Activated T-cell treated with anti-CD3 and anti-CD28 coated beads, Interleukin-2, amount 50 U/mL, for 4 hours (primary cell): ENCODE data around the gene RNF144B. TPM values are rescaled to one million over a fixed set of nuclear protein-coding genes. Genes with fewer than 3 reads are reported as not detected.
A peak's percentile ranks its signal among the peaks of the same experiment; 100 is the strongest.
"Not testable (repeated sequence)": the region's sequence is repeated elsewhere in the genome, so short reads cannot be mapped to it uniquely, and the experiment has no call there.

Experiments used
- ATAC-seq, 2 donors: fragments of 200-7000 bp; cut with Tn5 transposase; one replicate each; pipeline ENCODE4 v1.10.0; 2021
- DNase-seq: peaks from one replicate; pipeline ENCODE4 v3.0.0-alpha.2; 2020
- H3K27me3 Mint-ChIP-seq: one replicate; pipeline ENCODE4 v1.8.0; 2021; ENCODE audit warnings: low read depth, mixed read lengths
- H3K36me3 Mint-ChIP-seq: one replicate; pipeline ENCODE4 v1.8.0; 2022; ENCODE audit warnings: mixed read lengths; ENCODE audit not compliant: insufficient read depth
- H3K4me1 Mint-ChIP-seq: one replicate; pipeline ENCODE4 v1.8.0; 2021; ENCODE audit warnings: low read depth, mixed read lengths
- H3K4me3 Mint-ChIP-seq: one replicate; pipeline ENCODE4 v1.8.0; 2021; ENCODE audit warnings: mild to moderate bottlenecking, moderate library complexity, mixed read lengths
- H3K9me3 Mint-ChIP-seq: one replicate; pipeline ENCODE4 v1.8.0; 2021; ENCODE audit warnings: mixed read lengths
- total RNA-seq, 3 donors: library from RNA; stranded (reverse); gene quantifications; one replicate each; pipeline ENCODE4 v1.2.1, GENCODE V29; 2021

Gene RNF144B
- total RNA-seq, 3 donors from 2014 or later: 0.61 to 1.8 (median 1.4) TPM

- H3K36me3 Mint-ChIP-seq: peaks cover 2% of the 10 kb centered on the region
- peaks cover 7% of the 10 kb centered on the region for H3K9me3 Mint-ChIP-seq
- ATAC-seq: no peak
Observed at GRCh38 chr6:18359237-18359885, 27.8 kb upstream of the RNF144B start.

GRCh38 chr6:18360188-18360587 is 27.0 kb upstream of the RNF144B start:
- Mint-ChIP-seq H3K27me3 (peaks cover 7% of the 10 kb centered on the region), H3K9me3 (peaks cover 7% of the 10 kb centered on the region), H3K4me1 (no peaks in the 10 kb centered on the region), H3K4me3 (no peak overlapping the region), H3K36me3 (peaks cover 2% of the 10 kb centered on the region)
- DNase-seq: no peak
- ATAC-seq: no peak

More at GRCh38 chr6:18359237-18359885, 27.8 kb upstream of the RNF144B start:
- no peak for DNase-seq
- H3K27me3 Mint-ChIP-seq: peaks cover 7% of the 10 kb centered on the region
- no peak overlapping the region for H3K4me3 Mint-ChIP-seq
- H3K4me1 Mint-ChIP-seq: no peaks in the 10 kb centered on the region

DNA sequence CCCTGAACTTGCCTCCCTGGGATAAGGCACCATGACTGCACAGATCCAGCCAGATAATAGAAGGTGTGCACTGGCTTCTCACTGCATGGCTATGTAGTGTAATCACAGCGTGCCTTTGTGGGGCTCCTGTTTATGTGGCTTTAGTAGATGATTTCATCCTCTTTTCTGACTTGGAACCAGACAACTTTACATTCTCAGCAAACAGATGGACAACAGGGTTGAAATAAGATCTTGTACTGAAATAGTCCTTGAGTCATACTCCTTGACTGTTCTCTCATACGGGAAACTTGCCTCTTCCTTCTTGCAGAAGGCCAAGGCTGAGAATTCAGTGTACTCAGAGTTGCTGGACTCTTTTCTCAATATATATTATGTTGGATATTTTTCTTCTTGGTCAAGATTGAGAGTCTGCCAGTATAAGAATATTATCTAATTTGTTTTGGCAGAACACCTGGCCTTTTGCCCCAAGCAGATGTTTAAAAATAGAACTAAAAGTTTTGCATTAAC is 25.0 kb upstream of the RNF144B start:
- DNase-seq: no peak
- no peak for ATAC-seq
- Mint-ChIP-seq H3K9me3 (peaks cover 10% of the 10 kb centered on the region), H3K4me1 (no peaks in the 10 kb centered on the region), H3K4me3 (no peak overlapping the region), H3K27me3 (peaks cover 7% of the 10 kb centered on the region), H3K36me3 (peaks cover 4% of the 10 kb centered on the region)

DNA sequence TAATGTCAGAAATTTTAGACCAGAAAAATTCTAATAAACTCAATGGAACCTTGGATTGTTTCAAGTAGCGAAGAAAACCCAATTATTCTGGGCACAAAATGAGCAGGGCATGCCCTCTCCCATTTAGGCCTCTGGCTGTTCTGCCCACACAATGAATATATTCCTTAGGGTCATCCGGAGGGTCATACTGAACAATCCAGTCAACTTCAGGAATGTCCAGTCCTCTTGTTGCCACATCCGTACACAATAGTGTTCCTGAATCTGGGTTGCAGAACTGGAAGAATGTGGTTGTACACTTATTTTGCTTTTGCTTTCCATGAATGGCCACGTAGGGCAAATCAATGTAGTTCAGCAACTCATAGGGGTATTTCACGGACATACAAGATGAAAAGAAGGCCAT is 23.4 kb upstream of the RNF144B start:
- ATAC-seq (no peak), DNase-seq (no peak)
- Mint-ChIP-seq H3K27me3 (peaks cover 4% of the 10 kb centered on the region), H3K36me3 (peaks cover 2% of the 10 kb centered on the region), H3K4me3 (no peak overlapping the region), H3K4me1 (no peaks in the 10 kb centered on the region), H3K9me3 (peaks cover 3% of the 10 kb centered on the region)

- H3K4me3 Mint-ChIP-seq, H3K27me3 Mint-ChIP-seq, ATAC-seq, H3K4me1 Mint-ChIP-seq, H3K36me3 Mint-ChIP-seq, H3K9me3 Mint-ChIP-seq, DNase-seq: not testable (repeated sequence)
Observed at GRCh38 chr6:18364561-18364960, 22.6 kb upstream of the RNF144B start.

DNA sequence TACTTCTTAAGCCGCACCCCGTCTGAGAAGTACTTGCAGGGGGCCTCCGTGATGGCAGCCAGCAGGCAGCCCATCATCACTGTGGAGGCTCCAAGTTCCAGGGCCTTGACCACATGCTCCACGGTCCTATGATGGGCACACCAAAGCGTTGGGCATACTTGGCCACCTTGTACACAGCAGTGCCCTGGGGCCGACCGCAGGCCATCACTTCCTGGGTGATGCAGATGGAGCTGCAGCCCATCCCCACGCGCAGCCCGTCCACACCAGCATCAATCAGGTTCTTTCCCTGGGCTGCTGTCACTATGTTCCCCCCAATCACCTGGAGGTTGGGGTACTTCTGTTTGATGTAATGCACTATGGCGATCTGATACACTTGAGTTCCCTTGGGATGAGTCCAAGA is 19.8 kb upstream of the RNF144B start:
- Mint-ChIP-seq H3K4me3 (no peak overlapping the region), H3K4me1 (no peaks in the 10 kb centered on the region), H3K27me3 (peaks cover 1% of the 10 kb centered on the region), H3K36me3 (peaks cover 3% of the 10 kb centered on the region), H3K9me3 (peaks cover 3% of the 10 kb centered on the region)
- no peak for DNase-seq
- ATAC-seq: no peak

DNA sequence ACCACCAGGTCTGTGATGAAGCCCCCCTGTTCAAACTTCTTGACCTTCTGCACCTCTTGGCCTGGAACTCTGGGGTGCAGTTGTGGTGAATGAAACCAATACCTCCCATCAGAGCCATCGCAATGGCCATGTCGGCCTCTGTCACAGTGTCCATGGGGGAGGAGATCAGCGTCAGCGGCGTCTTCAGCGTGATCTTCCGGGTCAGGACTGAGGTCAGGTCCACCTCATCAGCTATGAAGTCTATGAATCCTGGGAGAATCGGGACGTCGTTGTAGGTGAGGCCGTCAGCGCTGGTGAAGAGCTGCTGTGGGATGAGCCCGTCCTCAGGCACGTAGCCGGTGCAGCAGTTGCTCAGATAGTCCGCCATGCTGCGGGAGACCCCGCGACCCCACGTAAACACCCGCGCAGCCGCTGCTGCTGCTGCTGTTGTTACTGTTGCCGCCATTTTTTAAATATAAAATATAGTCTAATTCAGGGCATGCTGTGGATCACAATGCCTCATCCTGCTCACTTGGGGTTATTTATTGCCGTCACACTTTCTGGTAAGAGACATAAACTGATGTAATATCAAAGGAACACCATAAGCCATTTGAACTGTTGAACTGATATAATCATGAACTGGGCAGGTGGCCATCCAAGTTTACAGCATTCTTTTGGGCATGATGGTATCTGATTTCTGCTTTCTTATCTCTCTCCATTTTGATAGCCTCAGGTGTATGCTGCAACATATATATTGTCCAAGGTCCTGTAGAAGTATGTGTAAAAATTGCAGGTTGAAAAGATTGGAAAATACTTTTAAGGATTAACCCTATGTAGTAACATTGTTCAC is 18.7 kb upstream of the RNF144B start:
- Mint-ChIP-seq H3K4me1 (no peaks in the 10 kb centered on the region), H3K27me3 (peaks cover 4% of the 10 kb centered on the region), H3K36me3 (peaks cover 3% of the 10 kb centered on the region), H3K9me3 (peaks cover 3% of the 10 kb centered on the region), H3K4me3 (no peak overlapping the region)
- no peak for ATAC-seq
- no peak for DNase-seq

DNA sequence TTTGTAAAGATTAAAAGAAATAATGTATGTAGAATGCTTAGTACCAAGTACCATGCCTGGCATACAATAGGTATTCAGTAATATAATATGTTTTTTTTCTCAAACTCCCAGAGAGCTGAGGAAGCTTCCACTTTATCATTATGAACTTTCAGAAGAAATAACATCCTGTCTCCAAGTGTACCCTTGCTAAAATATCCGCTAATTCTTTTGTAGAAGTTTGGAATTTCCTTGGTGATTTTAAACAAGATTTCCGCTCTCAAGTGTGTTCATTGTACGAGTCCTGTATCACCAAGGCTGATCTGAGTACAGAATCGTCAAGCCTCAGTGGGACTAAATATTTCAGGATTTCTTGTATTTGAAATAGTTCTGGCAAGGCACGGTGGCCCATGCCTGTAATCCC is 16.1 kb upstream of the RNF144B start:
- Mint-ChIP-seq H3K27me3 (peaks cover 8% of the 10 kb centered on the region), H3K4me3 (no peak overlapping the region), H3K4me1 (no peaks in the 10 kb centered on the region), H3K9me3 (no peaks in the 10 kb centered on the region), H3K36me3 (peaks cover 2% of the 10 kb centered on the region)
- DNase-seq (no peak), ATAC-seq (no peak)

- H3K27me3 Mint-ChIP-seq: peaks cover 8% of the 10 kb centered on the region
- no peak for ATAC-seq
- H3K36me3 Mint-ChIP-seq: peaks cover 2% of the 10 kb centered on the region
- H3K4me3 Mint-ChIP-seq: no peak overlapping the region
- H3K4me1 Mint-ChIP-seq: no peaks in the 10 kb centered on the region
- H3K9me3 Mint-ChIP-seq: no peaks in the 10 kb centered on the region
- DNase-seq: no peak
Observed at GRCh38 chr6:18371656-18372055, 15.5 kb upstream of the RNF144B start.

GRCh38 chr6:18380158-18380836 is 6.9 kb upstream of the RNF144B start:
- Mint-ChIP-seq H3K4me3 (no peak overlapping the region), H3K4me1 (no peaks in the 10 kb centered on the region), H3K27me3 (peaks cover 5% of the 10 kb centered on the region), H3K36me3 (no peaks in the 10 kb centered on the region), H3K9me3 (no peaks in the 10 kb centered on the region)
- ATAC-seq (no peak), DNase-seq (no peak)

DNA sequence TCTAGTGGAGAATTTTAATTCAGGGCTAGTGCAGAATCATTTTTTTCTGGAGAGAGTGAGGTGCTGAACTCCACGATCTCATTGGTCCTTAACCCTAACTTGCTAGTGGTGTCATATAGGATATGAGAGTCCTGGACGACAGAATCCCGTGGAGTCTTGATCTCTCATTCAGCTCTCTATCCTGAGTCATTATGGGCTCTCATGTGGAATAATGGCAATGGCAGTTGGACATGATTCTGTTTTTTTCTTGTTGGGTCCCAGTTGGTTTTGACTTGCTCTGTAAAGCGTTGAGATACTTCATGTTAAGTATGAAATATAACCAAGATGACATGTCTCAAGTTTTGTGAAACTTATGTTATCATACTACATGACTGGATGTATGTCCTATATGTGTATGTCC is 6.3 kb upstream of the RNF144B start:
- H3K9me3 Mint-ChIP-seq: no peaks in the 10 kb centered on the region
- H3K4me3 Mint-ChIP-seq: no peak overlapping the region
- H3K27me3 Mint-ChIP-seq: peaks cover 1% of the 10 kb centered on the region
- H3K4me1 Mint-ChIP-seq: no peaks in the 10 kb centered on the region
- no peak for DNase-seq
- no peaks in the 10 kb centered on the region for H3K36me3 Mint-ChIP-seq
- ATAC-seq: no peak

GRCh38 chr6:18383441-18383840 is 3.7 kb upstream of the RNF144B start:
- Mint-ChIP-seq H3K36me3 (no peaks in the 10 kb centered on the region), H3K4me3 (no peak overlapping the region), H3K9me3 (no peaks in the 10 kb centered on the region), H3K4me1 (peaks cover 18% of the 10 kb centered on the region), H3K27me3 (no peaks in the 10 kb centered on the region)
- ATAC-seq (no peak), DNase-seq (no peak)

- no peak for DNase-seq
- H3K9me3 Mint-ChIP-seq: no peaks in the 10 kb centered on the region
- H3K4me1 Mint-ChIP-seq: peaks cover 27% of the 10 kb centered on the region
- no peak for ATAC-seq
- no peak overlapping the region for H3K4me3 Mint-ChIP-seq
- H3K27me3 Mint-ChIP-seq: no peaks in the 10 kb centered on the region
- no peaks in the 10 kb centered on the region for H3K36me3 Mint-ChIP-seq
Observed at GRCh38 chr6:18384621-18385020, 2.5 kb upstream of the RNF144B start.

DNA sequence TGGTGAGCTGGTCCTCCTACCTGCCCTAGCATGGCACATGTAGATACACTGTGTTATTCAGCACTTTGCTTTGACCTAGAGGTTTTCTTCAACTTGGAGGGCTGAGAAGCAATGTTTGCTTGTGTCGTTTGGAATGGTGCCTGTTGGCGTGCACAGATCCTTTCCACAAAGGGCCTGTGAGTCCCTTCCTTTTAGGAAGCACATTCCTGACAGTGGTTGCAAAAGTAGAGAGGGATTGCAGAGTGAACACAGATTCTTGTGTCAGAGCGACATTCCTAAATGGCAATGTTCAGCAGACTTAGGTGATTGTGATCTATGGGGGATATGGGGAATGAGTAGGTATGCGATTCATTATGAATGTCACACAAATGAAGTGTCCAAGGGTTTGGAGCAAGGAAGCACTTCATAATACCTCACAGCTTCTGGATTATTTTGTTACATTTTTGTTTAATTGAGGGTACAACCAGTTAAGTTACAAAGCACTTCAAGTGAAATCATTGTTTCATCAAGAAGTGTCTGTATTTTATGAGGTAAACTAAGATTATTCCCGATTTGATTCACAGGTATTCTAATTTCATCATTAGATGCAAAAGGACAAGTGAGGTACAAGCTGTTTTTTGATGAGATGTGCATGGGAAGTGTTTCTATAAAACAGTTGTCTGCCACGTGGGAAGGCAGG is 713 bp upstream of the RNF144B start:
- H3K36me3 Mint-ChIP-seq: no peaks in the 10 kb centered on the region
- ATAC-seq: no peak
- no peaks in the 10 kb centered on the region for H3K9me3 Mint-ChIP-seq
- no peaks in the 10 kb centered on the region for H3K27me3 Mint-ChIP-seq
- H3K4me1 Mint-ChIP-seq: peaks cover 35% of the 10 kb centered on the region
- peak overlapping the region; percentile 92 for H3K4me3 Mint-ChIP-seq
- no peak for DNase-seq
